Upper lobe of left lung (tissue), 4 donors: Measurements from ENCODE around the gene ATP9A.

Source experiments
- CTCF ChIP-seq, 6 experiments: fragments of 450-650 bp in 4 of 6; fragments of 200-600 bp in 2 of 6; sonication (generic) in 2 of 6; IDR thresholded peaks; one replicate each; pipeline ENCODE4 v1.5.1; 2016 to 2019; ENCODE audit warnings: antibody characterized with exemption in 6 of 6
- EP300 ChIP-seq, 4 donors: sonication (generic); formaldehyde crosslinking; IDR thresholded peaks; one replicate each; pipeline ENCODE4 v1.5.1; 2017; ENCODE audit warnings: antibody characterized with exemption in 4 of 4, control low read depth in 2 of 4
- POLR2A ChIP-seq, 4 donors: fragments of 450-650 bp; IDR thresholded peaks; one replicate each; pipeline ENCODE4 v1.5.1; 2016 to 2017; ENCODE audit warnings: antibody characterized with exemption in 4 of 4, mild to moderate bottlenecking in 2 of 4
- POLR2AphosphoS5 ChIP-seq, 2 donors: sonication (generic); formaldehyde crosslinking; IDR thresholded peaks; one replicate each; pipeline ENCODE4 v1.5.1; 2017; ENCODE audit warnings: antibody characterized with exemption in 2 of 2

- TF ChIP-seq POLR2A (IDR thresholded peaks at IDR 0.05) (no peak), CTCF (IDR thresholded peaks at IDR 0.05) (no peak), POLR2AphosphoS5 (IDR thresholded peaks at IDR 0.05) (no peak), EP300 (IDR thresholded peaks at IDR 0.05) (no peak)
These were observed 200.6 kb downstream of the ATP9A start for GRCh38 chr20:51567622-51568021.
